KMS-11 (cell line): Measurements from ENCODE around the gene DDX60.

Experiments
- H2AFZ ChIP-seq: fragments of 200-600 bp; sonication (generic); 2 replicates; pipeline ENCODE4 v1.6.1; 2016; ENCODE audit warnings: antibody characterized with exemption, mixed run types, low read depth
- H3K27ac ChIP-seq: fragments of 200-600 bp; sonication (generic); 2 replicates; pipeline ENCODE4 v1.6.1; 2016; ENCODE audit warnings: mild to moderate bottlenecking, mixed run types
- H3K27me3 ChIP-seq: fragments of 200-600 bp; sonication (generic); 2 replicates; pipeline ENCODE4 v1.6.1; 2017; ENCODE audit warnings: mild to moderate bottlenecking, low read depth, mixed run types, moderate library complexity; ENCODE audit not compliant: insufficient read depth
- H3K36me3 ChIP-seq: fragments of 200-600 bp; sonication (generic); 2 replicates; pipeline ENCODE4 v1.6.1; 2017; ENCODE audit warnings: mild to moderate bottlenecking, mixed run types; ENCODE audit not compliant: insufficient read depth
- H3K4me1 ChIP-seq: fragments of 200-600 bp; sonication (generic); 2 replicates; pipeline ENCODE4 v1.6.1; 2016; ENCODE audit warnings: mild to moderate bottlenecking, low read depth, mixed run types; ENCODE audit not compliant: poor library complexity, severe bottlenecking
- H3K4me2 ChIP-seq: fragments of 200-600 bp; sonication (generic); 2 replicates; pipeline ENCODE4 v1.7.0; 2016; ENCODE audit warnings: mild to moderate bottlenecking, mixed run types
- H3K4me3 ChIP-seq: fragments of 200-600 bp; sonication (generic); IDR thresholded peaks from 2 replicates; pipeline ENCODE4 v1.6.1; 2017; ENCODE audit warnings: low read depth, low read length, mixed read lengths; ENCODE audit not compliant: insufficient read depth
- H3K79me2 ChIP-seq: fragments of 200-600 bp; sonication (generic); 2 replicates; pipeline ENCODE4 v1.6.1; 2016; ENCODE audit warnings: low read depth, mixed run types; ENCODE audit not compliant: insufficient read depth
- H3K9ac ChIP-seq: fragments of 200-600 bp; sonication (generic); 2 replicates; pipeline ENCODE4 v1.6.1; 2016; ENCODE audit warnings: mild to moderate bottlenecking, mixed run types
- H4K20me1 ChIP-seq: fragments of 200-600 bp; sonication (generic); 2 replicates; pipeline ENCODE4 v1.6.1; 2016; ENCODE audit warnings: mild to moderate bottlenecking, mixed run types; ENCODE audit not compliant: insufficient read depth
- CTCF ChIP-seq: fragments of 200-600 bp; sonication (generic); conservative IDR thresholded peaks from 2 replicates; pipeline ENCODE4 v1.6.1; 2017; ENCODE audit warnings: low read depth, mild to moderate bottlenecking, antibody characterized with exemption, low read length, moderate library complexity, mixed read lengths

Gene DDX60

GRCh38 chr4:168212656-168213055 is 105.9 kb downstream of the DDX60 start:
- no peak for TF ChIP-seq CTCF
- Histone ChIP-seq H3K36me3 (no peaks in the 10 kb centered on the region), H3K9ac (no peak overlapping the region), H3K27ac (no peak overlapping the region), H3K4me2 (no peak overlapping the region), H3K4me3 (no peak overlapping the region), H4K20me1 (no peaks in the 10 kb centered on the region), H3K27me3 (no peaks in the 10 kb centered on the region), H2AFZ (no peak overlapping the region), H3K4me1 (no peaks in the 10 kb centered on the region), H3K79me2 (no peaks in the 10 kb centered on the region)

- no peak overlapping the region for H3K4me2 ChIP-seq
- H2AFZ ChIP-seq, result no peak overlapping the region
- H3K4me3 ChIP-seq, result no peak overlapping the region
- no peaks in the 10 kb centered on the region for H3K4me1 ChIP-seq
- H3K36me3 ChIP-seq, result no peaks in the 10 kb centered on the region
- H3K27ac ChIP-seq, result no peak overlapping the region
- H3K79me2 ChIP-seq, result no peaks in the 10 kb centered on the region
- no peak for TF ChIP-seq CTCF
- no peaks in the 10 kb centered on the region for H3K27me3 ChIP-seq
- no peak overlapping the region for H3K9ac ChIP-seq
- H4K20me1 ChIP-seq, result no peaks in the 10 kb centered on the region
These were observed 109.5 kb downstream of the DDX60 start for GRCh38 chr4:168208957-168209614.

GRCh38 chr4:168203233-168203911 is 115.2 kb downstream of the DDX60 start:
- TF ChIP-seq CTCF, result no peak
- Histone ChIP-seq H3K27me3 (no peaks in the 10 kb centered on the region), H4K20me1 (no peaks in the 10 kb centered on the region), H3K79me2 (no peaks in the 10 kb centered on the region), H3K4me1 (no peaks in the 10 kb centered on the region), H3K36me3 (no peaks in the 10 kb centered on the region), H3K4me2 (no peak overlapping the region), H2AFZ (no peak overlapping the region), H3K4me3 (no peak overlapping the region), H3K27ac (no peak overlapping the region), H3K9ac (no peak overlapping the region)

- H4K20me1 ChIP-seq, result no peaks in the 10 kb centered on the region
- no peaks in the 10 kb centered on the region for H3K27me3 ChIP-seq
- no peaks in the 10 kb centered on the region for H3K79me2 ChIP-seq
- H3K4me2 ChIP-seq, result no peak overlapping the region
- no peak overlapping the region for H2AFZ ChIP-seq
- H3K27ac ChIP-seq, result no peak overlapping the region
- TF ChIP-seq CTCF, result no peak
- no peak overlapping the region for H3K9ac ChIP-seq
- H3K4me1 ChIP-seq, result no peaks in the 10 kb centered on the region
- H3K4me3 ChIP-seq, result no peak overlapping the region
- no peaks in the 10 kb centered on the region for H3K36me3 ChIP-seq
These were observed 117.9 kb downstream of the DDX60 start for GRCh38 chr4:168200685-168201084.
